NCI-H1105 treated with DMSO at 0.1 percent for 48 hours (cell line): ENCODE data around the gene POLR2C.
A peak's percentile ranks its signal among the peaks of the same experiment; 100 is the strongest.

ENCODE experiments used
- DNase-seq: peaks from one replicate; lab custom pipeline; 2025; lab: John Stamatoyannopoulos, UW

Gene POLR2C

GRCh38 chr16:57504001-57504400, 41.5 kb downstream of the POLR2C start:
- DNase-seq: no peak

GRCh38 chr16:57504491-57504890, 42.0 kb downstream of the POLR2C start:
- DNase-seq: no peak

- DNase-seq: no peak
These were observed 42.7 kb downstream of the POLR2C start for GRCh38 chr16:57505169-57505568.

DNA sequence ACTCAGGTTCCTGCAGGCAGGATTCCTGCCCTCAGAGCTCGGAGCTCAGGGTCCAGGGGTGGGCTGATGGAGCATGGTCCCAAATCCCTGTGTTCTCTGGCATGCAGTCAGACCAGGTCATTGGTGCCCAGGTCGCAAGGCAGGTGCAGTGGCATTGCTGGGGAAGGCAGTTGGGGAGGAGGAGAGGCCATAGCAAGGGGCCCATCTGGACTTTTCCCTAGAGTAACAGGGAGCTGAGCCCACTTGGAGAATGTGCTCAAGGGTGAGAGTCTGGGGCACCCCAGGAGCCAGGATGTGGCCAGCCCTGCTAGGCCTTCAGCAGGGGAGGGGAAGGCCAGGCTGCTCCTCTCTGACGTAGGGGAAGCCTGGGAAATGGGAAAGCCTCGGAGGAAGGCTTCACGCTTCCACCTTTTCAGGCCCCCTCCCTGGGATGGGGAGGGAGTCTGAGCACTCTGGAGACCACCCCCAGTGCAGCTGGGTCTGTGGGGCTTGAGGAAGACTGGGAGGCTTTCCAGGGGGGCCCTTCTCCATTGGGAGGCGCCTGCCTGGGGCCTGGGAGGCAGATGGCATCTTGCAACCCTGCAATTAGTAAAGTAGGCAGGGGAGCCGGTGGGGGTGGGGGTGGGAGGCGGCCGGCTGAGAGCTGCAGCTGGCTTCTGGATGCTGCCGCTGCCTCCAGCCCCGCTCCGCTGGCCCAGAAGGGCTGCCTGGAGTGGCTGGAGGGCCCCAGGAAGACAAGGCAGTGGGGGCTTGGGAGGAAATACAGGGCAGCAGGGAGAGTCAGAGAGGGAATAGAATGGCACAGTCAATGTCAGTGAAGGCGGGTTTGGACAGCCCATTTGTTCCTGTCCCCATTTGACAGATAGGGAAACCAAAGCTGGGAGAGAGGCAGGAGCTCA, 44.9 kb downstream of the POLR2C start:
- peak; percentile 50 for DNase-seq

DNA sequence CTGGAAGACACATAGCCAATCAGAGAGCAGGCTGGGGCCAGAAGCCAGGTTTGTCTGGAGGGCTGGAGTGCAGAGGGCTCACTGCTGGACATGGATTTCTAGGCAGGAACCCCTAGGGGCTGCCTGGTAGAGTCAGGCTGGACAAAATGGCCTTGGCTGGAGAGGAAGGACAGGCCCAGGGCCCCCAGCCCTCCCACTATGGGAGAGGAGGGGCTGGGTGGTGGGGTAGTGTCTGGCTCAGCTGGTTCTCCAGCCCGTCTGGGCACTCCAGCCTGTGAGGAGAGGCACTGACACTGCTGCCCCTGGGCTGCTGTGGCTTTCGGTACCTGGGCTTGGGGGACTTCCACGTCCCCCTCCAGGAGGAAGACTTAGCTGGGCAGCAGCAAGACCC, 45.6 kb downstream of the POLR2C start:
- no peak for DNase-seq

- no peak for DNase-seq
These were observed 46.9 kb downstream of the POLR2C start for GRCh38 chr16:57509231-57509923.

- no peak for DNase-seq
These were observed 47.8 kb downstream of the POLR2C start for GRCh38 chr16:57510016-57510871.

DNA sequence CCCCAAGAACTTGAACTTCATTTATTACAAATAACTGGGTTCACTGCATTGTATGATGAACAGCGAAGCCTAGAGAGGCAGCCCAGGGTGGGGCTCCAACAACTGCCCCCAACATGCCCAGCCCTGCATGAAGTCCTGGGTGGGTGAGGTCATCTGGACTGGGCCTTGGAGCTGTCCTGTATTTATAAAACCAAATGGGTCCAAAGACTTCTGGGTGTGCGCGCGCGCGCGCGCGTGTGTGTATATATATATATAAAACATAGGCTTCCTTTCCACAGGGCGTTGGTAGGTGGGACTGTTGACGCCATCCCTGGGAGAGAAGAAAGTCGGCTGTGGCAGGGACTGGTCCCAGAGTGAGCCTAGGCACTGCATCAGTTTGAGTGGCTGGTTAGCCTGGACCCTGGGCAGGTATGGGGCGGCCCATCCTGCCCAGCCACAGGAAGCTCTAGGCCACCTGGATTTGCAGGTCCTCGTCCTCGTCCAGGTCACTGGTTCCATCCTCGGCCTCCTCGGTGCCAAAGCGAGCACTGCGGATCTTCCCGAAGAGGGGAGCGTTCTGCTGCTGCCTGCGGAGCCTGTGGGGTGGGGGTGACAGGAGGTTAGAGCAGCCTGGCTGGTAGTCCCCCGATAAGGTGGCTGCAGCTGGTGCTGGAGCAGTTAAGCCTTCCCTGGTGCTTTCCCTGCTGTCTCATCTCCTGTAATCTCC, 50.0 kb downstream of the POLR2C start:
- no peak for DNase-seq

GRCh38 chr16:57513371-57514102, 51.1 kb downstream of the POLR2C start:
- DNase-seq: no peak

DNA sequence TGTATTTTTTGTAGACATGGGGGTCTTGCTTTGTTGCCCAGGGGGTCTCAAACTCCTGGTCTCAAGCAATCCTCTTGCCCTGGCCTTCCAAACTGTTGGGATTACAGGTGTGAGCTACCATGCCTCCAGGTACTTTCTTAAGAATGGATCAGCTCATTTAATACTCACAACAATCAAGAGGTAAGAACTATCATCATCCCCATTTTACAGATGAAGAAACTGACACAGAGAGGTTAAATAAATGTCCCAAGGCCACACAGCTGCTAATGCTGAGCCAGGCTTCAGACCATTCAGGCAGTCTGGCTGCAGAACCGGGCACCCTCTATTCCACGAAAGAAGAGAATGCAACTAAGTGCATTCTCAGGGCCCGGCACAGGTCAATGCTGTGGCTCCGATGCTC, 51.9 kb downstream of the POLR2C start:
- DNase-seq: no peak

- no peak for DNase-seq
These were observed 52.5 kb downstream of the POLR2C start for GRCh38 chr16:57514791-57515600.

- no peak for DNase-seq
These were observed 53.8 kb downstream of the POLR2C start for GRCh38 chr16:57516176-57516725.

DNA sequence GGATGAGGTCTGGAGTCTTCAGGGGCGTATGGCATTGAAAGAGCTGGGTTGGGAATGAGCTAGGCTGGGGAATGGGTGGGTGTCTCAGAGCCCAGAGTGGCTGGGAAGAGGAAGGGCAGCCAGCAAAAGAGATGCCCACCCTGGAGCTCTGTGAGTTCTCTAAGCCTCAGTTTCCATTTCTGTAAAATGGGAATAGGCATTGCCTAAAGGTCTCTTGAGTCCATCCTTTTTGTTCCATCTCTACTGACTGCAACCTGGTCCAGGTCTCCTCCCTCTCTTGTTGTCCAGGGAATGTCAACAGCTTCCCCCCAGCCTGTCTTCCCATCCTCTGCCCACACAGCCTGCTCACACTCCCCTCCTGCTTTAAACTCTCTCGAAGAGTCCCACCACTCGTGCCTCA, 54.3 kb downstream of the POLR2C start:
- no peak for DNase-seq

- no peak for DNase-seq
These were observed 55.2 kb downstream of the POLR2C start for GRCh38 chr16:57517397-57518367.

DNA sequence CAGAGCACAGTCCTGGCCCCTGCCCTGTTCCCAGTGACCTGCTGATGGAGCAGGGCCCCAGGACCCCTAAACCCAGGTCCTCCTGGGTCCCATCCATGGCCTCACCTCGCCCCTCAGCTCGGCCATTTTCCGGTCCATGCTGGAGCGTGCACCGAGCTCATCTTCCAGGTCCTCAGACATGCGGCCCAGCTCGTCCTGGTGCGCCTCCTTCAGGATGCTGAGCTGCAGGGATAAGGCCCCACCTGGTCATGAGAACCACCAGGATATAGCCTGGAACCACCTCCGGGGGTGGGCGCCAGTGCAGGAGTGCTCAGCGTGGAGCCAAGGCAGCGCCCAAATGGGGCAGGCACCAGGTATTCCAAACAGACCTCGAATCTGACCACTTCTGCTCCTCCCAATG, 56.0 kb downstream of the POLR2C start:
- DNase-seq: no peak

DNA sequence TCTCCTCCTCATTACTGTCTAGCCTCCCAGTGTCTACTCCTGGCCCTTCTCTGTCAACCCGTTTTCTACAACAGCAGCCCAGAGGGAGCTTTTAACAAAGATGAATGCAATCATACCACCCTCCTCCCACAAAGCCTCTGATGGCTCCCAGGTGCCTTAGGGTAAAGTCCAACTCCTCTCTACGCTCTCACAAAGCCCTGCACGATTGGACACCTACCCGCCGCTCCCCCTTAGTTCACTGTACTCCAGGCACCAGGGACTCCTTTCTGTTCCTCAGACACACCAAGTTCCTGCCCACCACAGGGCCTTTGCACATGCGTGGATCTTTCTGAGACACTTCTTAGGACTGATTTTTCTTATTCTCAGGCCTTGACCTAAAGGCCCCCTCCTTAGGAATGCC, 56.4 kb downstream of the POLR2C start:
- no peak for DNase-seq

- DNase-seq: peak; percentile 46
These were observed 57.4 kb downstream of the POLR2C start for GRCh38 chr16:57519796-57520360.
